ENCODE measurements around the gene COL5A2.

COL5A2 gene

GRCh38 chr2:189016311-189016861 lies 163.2 kb downstream of the COL5A2 start:
- in situ Hi-C loops (cut with MboI; ENCODE audit: low pct_unique_long_range_greater_than_20kb, low sequenced_read_pairs) = no loop called here
- no peak for DNase-seq

- no peak for DNase-seq
- in situ Hi-C loops (cut with MboI; ENCODE audit: low pct_unique_long_range_greater_than_20kb, low sequenced_read_pairs) = no loop called here
Measured at GRCh38 chr2:189015359-189015758, 164.2 kb downstream of the COL5A2 start.

GRCh38 chr2:189014449-189015138 lies 165.0 kb downstream of the COL5A2 start:
- DNase-seq = no peak
- in situ Hi-C loops (cut with MboI; ENCODE audit: low pct_unique_long_range_greater_than_20kb, low sequenced_read_pairs) = no loop called here

GRCh38 chr2:189013671-189014448 lies 165.7 kb downstream of the COL5A2 start:
- DNase-seq = no peak
- in situ Hi-C loops (cut with MboI; ENCODE audit: low pct_unique_long_range_greater_than_20kb, low sequenced_read_pairs) = no loop called here

- DNase-seq = no peak
- in situ Hi-C loops (cut with MboI; ENCODE audit: low pct_unique_long_range_greater_than_20kb, low sequenced_read_pairs) = no loop called here
Measured at GRCh38 chr2:189013031-189013430, 166.5 kb downstream of the COL5A2 start.

GRCh38 chr2:189012351-189012750 lies 167.2 kb downstream of the COL5A2 start:
- in situ Hi-C loops (cut with MboI; ENCODE audit: low pct_unique_long_range_greater_than_20kb, low sequenced_read_pairs) = no loop called here
- no peak for DNase-seq

- in situ Hi-C loops (cut with MboI; ENCODE audit: low pct_unique_long_range_greater_than_20kb, low sequenced_read_pairs) = no loop called here
- DNase-seq = no peak
Measured at GRCh38 chr2:189010536-189010935, 169.0 kb downstream of the COL5A2 start.

GRCh38 chr2:189008555-189009262 lies 170.9 kb downstream of the COL5A2 start:
- in situ Hi-C loops (cut with MboI; ENCODE audit: low pct_unique_long_range_greater_than_20kb, low sequenced_read_pairs) = no loop called here
- DNase-seq = no peak

- in situ Hi-C loops (cut with MboI; ENCODE audit: low pct_unique_long_range_greater_than_20kb, low sequenced_read_pairs) = no loop called here
- no peak for DNase-seq
Measured at GRCh38 chr2:189002079-189002478, 177.5 kb downstream of the COL5A2 start.

GRCh38 chr2:189000221-189000620 lies 179.3 kb downstream of the COL5A2 start:
- in situ Hi-C loops (cut with MboI; ENCODE audit: low pct_unique_long_range_greater_than_20kb, low sequenced_read_pairs) = no loop called here
- no peak for DNase-seq

- no peak for DNase-seq
- in situ Hi-C loops (cut with MboI; ENCODE audit: low pct_unique_long_range_greater_than_20kb, low sequenced_read_pairs) = no loop called here
Measured at GRCh38 chr2:188997263-188997662, 182.3 kb downstream of the COL5A2 start.

GRCh38 chr2:188993247-188993646 lies 186.3 kb downstream of the COL5A2 start:
- no peak for DNase-seq
- in situ Hi-C loops (cut with MboI; ENCODE audit: low pct_unique_long_range_greater_than_20kb, low sequenced_read_pairs) = no loop called here

GRCh38 chr2:188986839-188987238 lies 192.7 kb downstream of the COL5A2 start:
- DNase-seq = no peak
- in situ Hi-C loops (cut with MboI; ENCODE audit: low pct_unique_long_range_greater_than_20kb, low sequenced_read_pairs) = no loop called here

GRCh38 chr2:188984680-188985079 lies 194.9 kb downstream of the COL5A2 start:
- DNase-seq = no peak
- in situ Hi-C loops (cut with MboI; ENCODE audit: low pct_unique_long_range_greater_than_20kb, low sequenced_read_pairs) = no loop called here

GRCh38 chr2:188984065-188984491 lies 195.5 kb downstream of the COL5A2 start:
- DNase-seq = no peak
- in situ Hi-C loops (cut with MboI; ENCODE audit: low pct_unique_long_range_greater_than_20kb, low sequenced_read_pairs) = no loop called here

GRCh38 chr2:188983427-188984064 lies 196.0 kb downstream of the COL5A2 start:
- DNase-seq = no peak
- in situ Hi-C loops (cut with MboI; ENCODE audit: low pct_unique_long_range_greater_than_20kb, low sequenced_read_pairs) = no loop called here

Data from KBM-7 (cell line).